GM23248 (cell line): Measurements from ENCODE around the gene RANGAP1. TPM values are rescaled to one million over a fixed set of nuclear protein-coding genes. Genes with fewer than 3 reads are reported as not detected.

Experiments
- DNase-seq: peaks from one replicate; pipeline ENCODE4 v3.0.0-alpha.2; 2015
- H2AFZ ChIP-seq: fragments of 200-600 bp; sonication (generic); 2 replicates; pipeline ENCODE4 v1.6.1; 2016; ENCODE audit warnings: antibody characterized with exemption
- H3F3A ChIP-seq: fragments of 200-600 bp; sonication (generic); 2 replicates; pipeline ENCODE4 v1.6.1; 2016; ENCODE audit warnings: mild to moderate bottlenecking, antibody characterized with exemption, mixed run types; ENCODE audit not compliant: insufficient read depth
- H3K27ac ChIP-seq: fragments of 200-600 bp; sonication (generic); 2 replicates; pipeline ENCODE4 v1.5.1; 2016; ENCODE audit warnings: mild to moderate bottlenecking
- H3K27me3 ChIP-seq: fragments of 200-600 bp; sonication (generic); replicated peaks from 2 replicates; pipeline ENCODE4 v1.6.1; 2016; ENCODE audit warnings: mild to moderate bottlenecking; ENCODE audit not compliant: insufficient read depth
- H3K36me3 ChIP-seq: fragments of 200-600 bp; sonication (generic); 2 replicates; pipeline ENCODE4 v1.6.1; 2016; ENCODE audit warnings: low read depth, mild to moderate bottlenecking
- H3K4me1 ChIP-seq: fragments of 200-600 bp; sonication (generic); 2 replicates; pipeline ENCODE4 v1.6.1; 2016; ENCODE audit warnings: mild to moderate bottlenecking; ENCODE audit not compliant: insufficient read depth
- H3K4me2 ChIP-seq: fragments of 200-600 bp; sonication (generic); one replicate; pipeline ENCODE4 v1.6.1; 2016; ENCODE audit warnings: mild to moderate bottlenecking; ENCODE audit not compliant: unreplicated experiment
- H3K4me3 ChIP-seq: fragments of 200-600 bp; sonication (generic); 2 replicates; pipeline ENCODE4 v1.5.1; 2016; ENCODE audit warnings: mild to moderate bottlenecking
- H3K79me2 ChIP-seq: fragments of 200-600 bp; sonication (generic); 2 replicates; pipeline ENCODE4 v1.6.1; 2016; ENCODE audit warnings: mild to moderate bottlenecking; ENCODE audit not compliant: insufficient read depth
- H3K9ac ChIP-seq: fragments of 200-600 bp; sonication (generic); 2 replicates; pipeline ENCODE4 v1.6.1; 2016; ENCODE audit warnings: mild to moderate bottlenecking
- H3K9me2 ChIP-seq: fragments of 200-600 bp; sonication (generic); 2 replicates; pipeline ENCODE4 v1.6.1; 2016; ENCODE audit warnings: mixed run types, mild to moderate bottlenecking, moderate library complexity; ENCODE audit not compliant: insufficient read depth
- H3K9me3 ChIP-seq: fragments of 200-600 bp; sonication (generic); one replicate; pipeline ENCODE4 v1.6.1; 2017; ENCODE audit warnings: low read depth
- H4K20me1 ChIP-seq: fragments of 200-600 bp; sonication (generic); 2 replicates; pipeline ENCODE4 v1.6.0; 2016; ENCODE audit not compliant: insufficient read depth
- EZH2 ChIP-seq: fragments of 200-600 bp; sonication (generic); IDR thresholded peaks from 2 replicates; pipeline ENCODE4 v1.6.1; 2018; ENCODE audit warnings: antibody characterized with exemption, mild to moderate bottlenecking; ENCODE audit not compliant: insufficient read depth, poor library complexity, severe bottlenecking
- EZH2phosphoT487 ChIP-seq: fragments of 200-600 bp; sonication (generic); IDR thresholded peaks from 2 replicates; pipeline ENCODE4 v1.6.1; 2018; ENCODE audit warnings: antibody characterized with exemption, moderate library complexity, mild to moderate bottlenecking, low read depth; ENCODE audit not compliant: insufficient read depth
- WGBS, 2 experiments: methylation state at CpG; one replicate each; pipeline ENCODE4 v1.1.6; 2015 to 2017; ENCODE audit warnings: low lambda C conversion rate in 2 of 2, low coverage in 1 of 2; ENCODE audit errors: missing lambda C conversion rate in 2 of 2; 5-methylcytosine and 5-hydroxymethylcytosine counted together
- in situ Hi-C: fragments of 300-500 bp; cut with MboI; formaldehyde crosslinking; loops from 2 replicates; pipeline ENCODE4 v1.15.0; 2020
- polyA plus RNA-seq: library from polyadenylated mRNA; unstranded; fragments of >200 nt; fragmentation: Nextera tagmentation; extraction: Ambion mirVana; gene quantifications from 2 replicates; pipeline ENCODE4 v1.2.1, GENCODE V29; 2016
- total RNA-seq: library from RNA; depleted of rRNA; stranded (reverse); fragments of >200 nt; shearing (Covaris generic); gene quantifications from 2 replicates; pipeline ENCODE4 v1.2.3, GENCODE V29; 2014

Gene RANGAP1
- total and polyA plus RNA-seq, 2 experiments from 2014 or later = 52.3 to 73.5 TPM

GRCh38 chr22:41245917-41246499, 40.0 kb downstream of the RANGAP1 start:
- Histone ChIP-seq H3K79me2 (no peaks in the 10 kb centered on the region), H3K4me1 (no peaks in the 10 kb centered on the region), H4K20me1 (no peaks in the 10 kb centered on the region), H3K36me3 (peaks cover 6% of the 10 kb centered on the region; the same call in 1 of the 2 replicates), H3K27me3 (no peaks in the 10 kb centered on the region), H3K4me2 (no peak overlapping the region), H3K4me3 (no peak overlapping the region), H3K9me3 (no peaks in the 10 kb centered on the region), H3K27ac (no peak overlapping the region), H2AFZ (no peak overlapping the region), H3K9ac (no peak overlapping the region), H3K9me2 (no peaks in the 10 kb centered on the region), H3F3A (peaks cover 14% of the 10 kb centered on the region; the same call in 1 of the 2 replicates)
- WGBS, 2 experiments = 87 to 88% methylated on average over 21 of the region's 21 CpGs
- DNase-seq = no peak
- no peak for TF ChIP-seq EZH2
- in situ Hi-C loops = no loop called here

GRCh38 chr22:41243361-41243760, 42.6 kb downstream of the RANGAP1 start:
- in situ Hi-C loops = no loop called here
- TF ChIP-seq EZH2 (no peak), EZH2phosphoT487 (no peak)
- no peak for DNase-seq

GRCh38 chr22:41242396-41243117, 43.4 kb downstream of the RANGAP1 start:
- no peak overlapping the region for H2AFZ ChIP-seq
- peaks cover 14% of the 10 kb centered on the region; the same call in 1 of the 2 replicates for H3F3A ChIP-seq
- in situ Hi-C loops = no loop called here
- H3K79me2 ChIP-seq = no peaks in the 10 kb centered on the region
- no peaks in the 10 kb centered on the region for H3K36me3 ChIP-seq
- H3K4me3 ChIP-seq = no peak overlapping the region
- no peaks in the 10 kb centered on the region for H3K4me1 ChIP-seq
- no peaks in the 10 kb centered on the region for H4K20me1 ChIP-seq
- H3K9me3 ChIP-seq = no peaks in the 10 kb centered on the region
- DNase-seq = peak; percentile 30
- no peaks in the 10 kb centered on the region for H3K27me3 ChIP-seq
- H3K27ac ChIP-seq = no peak overlapping the region
- no peaks in the 10 kb centered on the region for H3K9me2 ChIP-seq
- no peak overlapping the region for H3K4me2 ChIP-seq
- TF ChIP-seq EZH2 (no peak), EZH2phosphoT487 (no peak)
- WGBS, 2 experiments = 77 to 82% methylated on average over 16 to 18 of the region's 18 CpGs
- no peak overlapping the region for H3K9ac ChIP-seq

More at GRCh38 chr22:41243361-41243760, 42.6 kb downstream of the RANGAP1 start:
- no peaks in the 10 kb centered on the region for H3K27me3 ChIP-seq
- no peaks in the 10 kb centered on the region for H3K9me2 ChIP-seq
- no peaks in the 10 kb centered on the region for H3K4me1 ChIP-seq
- no peak overlapping the region for H3K4me2 ChIP-seq
- H3K9ac ChIP-seq = no peak overlapping the region
- H3K79me2 ChIP-seq = no peaks in the 10 kb centered on the region
- H3K9me3 ChIP-seq = no peaks in the 10 kb centered on the region
- no peak overlapping the region for H3K4me3 ChIP-seq
- H3K27ac ChIP-seq = no peak overlapping the region
- H3K36me3 ChIP-seq = no peaks in the 10 kb centered on the region
- H3F3A ChIP-seq = peaks cover 14% of the 10 kb centered on the region; the same call in 1 of the 2 replicates
- H2AFZ ChIP-seq = no peak overlapping the region
- 98% methylated on average over 6 of the region's 6 CpGs for WGBS, 2 experiments
- H4K20me1 ChIP-seq = no peaks in the 10 kb centered on the region

GRCh38 chr22:41241133-41241676, 44.8 kb downstream of the RANGAP1 start:
- 73 to 84% methylated on average over 7 of the region's 7 CpGs for WGBS, 2 experiments
- H3K9me2 ChIP-seq = no peaks in the 10 kb centered on the region
- no peaks in the 10 kb centered on the region for H3K27me3 ChIP-seq
- no peaks in the 10 kb centered on the region for H3K4me1 ChIP-seq
- no peaks in the 10 kb centered on the region for H3K36me3 ChIP-seq
- no peak overlapping the region for H3K27ac ChIP-seq
- H3F3A ChIP-seq = peaks cover 14% of the 10 kb centered on the region; the same call in 1 of the 2 replicates
- no peak for TF ChIP-seq EZH2
- no peak for TF ChIP-seq EZH2phosphoT487
- H2AFZ ChIP-seq = no peak overlapping the region
- in situ Hi-C loops = no loop called here
- H3K4me2 ChIP-seq = no peak overlapping the region
- no peak overlapping the region for H3K9ac ChIP-seq
- no peaks in the 10 kb centered on the region for H3K9me3 ChIP-seq
- H4K20me1 ChIP-seq = no peaks in the 10 kb centered on the region
- no peaks in the 10 kb centered on the region for H3K79me2 ChIP-seq
- no peak for DNase-seq
- H3K4me3 ChIP-seq = no peak overlapping the region
